Fibroblast of pulmonary artery (primary cell): ENCODE results near the gene GAPVD1.

Source experiments
- DNase-seq: peaks from one replicate; pipeline ENCODE4 v3.0.0-alpha.2; 2010; ENCODE audit warnings: low read depth
- H3K4me3 ChIP-seq: replicated peaks from 2 replicates; pipeline ENCODE4 v1.5.1; 2011; ENCODE audit warnings: low read depth, mild to moderate bottlenecking, control low read depth, low read length, moderate library complexity
- TF ChIP-seq, protein P1 (sequence below): IDR thresholded peaks from 2 replicates; pipeline ENCODE4 v1.5.1; 2011; ENCODE audit warnings: mild to moderate bottlenecking, control low read depth, low read length, inconsistent platforms; ENCODE audit errors: missing control alignments

The GAPVD1 gene

DNA sequence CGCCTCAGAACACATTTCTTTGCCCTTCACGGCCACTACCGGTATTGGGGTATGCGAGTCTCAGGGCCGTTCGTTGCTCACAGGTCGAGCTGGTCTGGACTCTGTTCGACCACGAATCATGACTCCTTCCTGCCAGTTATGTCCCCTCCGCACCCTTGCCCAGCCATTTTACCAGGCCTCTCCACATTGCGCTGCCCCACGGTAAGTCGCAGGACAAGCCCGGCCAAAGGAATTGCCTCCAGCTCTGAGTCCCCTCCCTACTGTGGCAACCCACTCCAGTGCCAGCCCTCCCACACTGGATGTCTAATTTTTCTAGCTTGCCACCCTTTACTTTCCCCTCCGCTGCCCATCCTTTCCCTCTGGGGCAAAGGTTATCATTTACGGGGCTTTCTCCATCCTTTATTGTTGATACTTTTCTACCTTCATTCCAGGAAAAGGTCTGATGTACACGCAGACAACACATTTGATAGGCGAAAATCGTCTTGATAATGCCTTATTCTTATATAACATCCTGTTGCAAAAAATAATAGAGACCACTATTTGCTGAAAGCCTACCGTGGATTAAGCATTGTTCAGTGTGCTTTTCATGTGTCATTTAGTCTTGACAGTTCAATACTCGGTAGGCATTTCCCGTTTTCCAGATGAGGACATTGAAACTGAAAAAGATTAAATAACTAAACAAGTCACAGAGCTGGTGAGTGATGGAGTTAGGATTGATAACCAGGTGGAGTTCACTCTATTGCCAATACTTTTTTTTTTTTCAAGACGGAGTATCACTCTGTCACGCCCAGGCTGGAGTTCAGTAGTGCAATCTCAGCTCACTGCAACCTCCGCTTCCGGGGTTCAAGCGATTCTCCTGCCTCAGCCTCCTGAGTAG lies 19.5 kb upstream of the GAPVD1 start:
- no peak for DNase-seq
- peak overlapping the region; percentile 98 for H3K4me3 ChIP-seq
- TF ChIP-seq, protein P1, sequence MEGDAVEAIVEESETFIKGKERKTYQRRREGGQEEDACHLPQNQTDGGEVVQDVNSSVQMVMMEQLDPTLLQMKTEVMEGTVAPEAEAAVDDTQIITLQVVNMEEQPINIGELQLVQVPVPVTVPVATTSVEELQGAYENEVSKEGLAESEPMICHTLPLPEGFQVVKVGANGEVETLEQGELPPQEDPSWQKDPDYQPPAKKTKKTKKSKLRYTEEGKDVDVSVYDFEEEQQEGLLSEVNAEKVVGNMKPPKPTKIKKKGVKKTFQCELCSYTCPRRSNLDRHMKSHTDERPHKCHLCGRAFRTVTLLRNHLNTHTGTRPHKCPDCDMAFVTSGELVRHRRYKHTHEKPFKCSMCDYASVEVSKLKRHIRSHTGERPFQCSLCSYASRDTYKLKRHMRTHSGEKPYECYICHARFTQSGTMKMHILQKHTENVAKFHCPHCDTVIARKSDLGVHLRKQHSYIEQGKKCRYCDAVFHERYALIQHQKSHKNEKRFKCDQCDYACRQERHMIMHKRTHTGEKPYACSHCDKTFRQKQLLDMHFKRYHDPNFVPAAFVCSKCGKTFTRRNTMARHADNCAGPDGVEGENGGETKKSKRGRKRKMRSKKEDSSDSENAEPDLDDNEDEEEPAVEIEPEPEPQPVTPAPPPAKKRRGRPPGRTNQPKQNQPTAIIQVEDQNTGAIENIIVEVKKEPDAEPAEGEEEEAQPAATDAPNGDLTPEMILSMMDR, result no peak

GRCh38 chr9:125243792-125244260 lies 17.8 kb upstream of the GAPVD1 start:
- no peak overlapping the region for H3K4me3 ChIP-seq
- DNase-seq, result no peak
- TF ChIP-seq, protein P1, result no peak

- no peak for DNase-seq
Observed at GRCh38 chr9:125246261-125246667, 15.4 kb upstream of the GAPVD1 start.

DNA sequence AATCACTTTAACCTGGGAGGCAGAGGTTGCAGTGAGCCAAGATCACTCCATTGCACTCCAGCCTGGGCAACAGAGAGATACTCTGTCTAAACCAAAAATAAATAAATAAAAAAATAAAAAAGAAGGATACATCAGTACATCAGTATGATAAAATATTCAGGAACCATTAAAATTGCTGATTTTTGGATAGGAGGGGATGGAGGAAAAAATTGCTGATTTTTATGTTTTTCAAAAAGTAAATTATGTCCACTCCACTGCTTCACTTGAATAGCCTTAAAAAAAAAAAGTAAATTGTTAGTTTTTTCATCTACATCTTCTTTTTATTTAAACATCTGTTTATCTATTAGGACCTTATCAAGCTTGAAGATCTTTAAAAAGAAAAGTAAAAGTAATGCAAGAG lies 7.4 kb upstream of the GAPVD1 start:
- no peak for DNase-seq
- TF ChIP-seq, protein P1, result no peak
- H3K4me3 ChIP-seq, result no peak overlapping the region

More at GRCh38 chr9:125246261-125246667, 15.4 kb upstream of the GAPVD1 start:
- TF ChIP-seq, protein P1, result no peak
- H3K4me3 ChIP-seq, result no peak overlapping the region

GRCh38 chr9:125255781-125256391 lies 5.7 kb upstream of the GAPVD1 start:
- TF ChIP-seq, protein P1, result peak; percentile 30
- H3K4me3 ChIP-seq, result no peak overlapping the region
- DNase-seq, result peak; percentile 36

GRCh38 chr9:125258160-125258785 lies 3.4 kb upstream of the GAPVD1 start:
- H3K4me3 ChIP-seq, result no peak overlapping the region
- DNase-seq, result no peak

More at GRCh38 chr9:125258160-125258785, 3.4 kb upstream of the GAPVD1 start:
- TF ChIP-seq, protein P1, result no peak
